ENCODE results near the gene KCNK7. TPM values are rescaled to one million over a fixed set of nuclear protein-coding genes. Genes with fewer than 3 reads are reported as not detected.
A peak's percentile ranks its signal among the peaks of the same experiment; 100 is the strongest.

KCNK7 gene
- total RNA-seq, 1 experiment from 2014 or later, result 1.8 TPM

- H2AK5ac ChIP-seq (ENCODE audit: insufficient read length, low read length), result no peak overlapping the region
- no peak overlapping the region for H3K4me2 ChIP-seq (ENCODE audit: insufficient read depth, insufficient read length, low read length)
- H3K36me3 Mint-ChIP-seq (ENCODE audit: insufficient read depth in 1 of 3, low read depth in 3 of 3), result no peaks in the 10 kb centered on the region
- H3T11ph ChIP-seq (ENCODE audit: low read length), result no peak overlapping the region
- WGBS (ENCODE audit: extremely low coverage, insufficient read length, low lambda C conversion rate), result no CpG with 5 or more reads among the region's 8 CpGs
- H4K91ac ChIP-seq (ENCODE audit: insufficient read length, low read depth, low read length), result no peak overlapping the region
- H2BK12ac ChIP-seq (ENCODE audit: insufficient read length, low read depth, low read length), result no peak overlapping the region
- H3K27ac ChIP-seq (ENCODE audit: insufficient read length, low read depth, low read length), result no peak overlapping the region
- H2BK5ac ChIP-seq (ENCODE audit: insufficient read length, low read length), result no peak overlapping the region
- no peak overlapping the region for H3K23ac ChIP-seq (ENCODE audit: insufficient read length, low read depth, low read length)
- no peak overlapping the region for H3K18ac ChIP-seq (ENCODE audit: insufficient read length, low read depth, low read length)
- H3K9me3 Mint-ChIP-seq, result no peaks in the 10 kb centered on the region
- no peaks in the 10 kb centered on the region for H4K20me1 ChIP-seq (ENCODE audit: control insufficient read depth, insufficient read depth, insufficient read length)
- no peak overlapping the region for H2AFZ ChIP-seq (ENCODE audit: low read length)
- H2BK15ac ChIP-seq (ENCODE audit: low read depth, low read length), result no peak overlapping the region
- no peak overlapping the region for H3K4me3 Mint-ChIP-seq
- no peak overlapping the region for H4K8ac ChIP-seq (replicated peaks; ENCODE audit: insufficient read length, low read depth, low read length)
- no peaks in the 10 kb centered on the region for H3K79me1 ChIP-seq (ENCODE audit: insufficient read depth, low read depth, low read length, poor library complexity, severe bottlenecking)
- H3K9ac ChIP-seq (ENCODE audit: extremely low read depth, insufficient read length, low read length), result no peak overlapping the region
- no peak for DNase-seq
- H3K56ac ChIP-seq (ENCODE audit: insufficient read length, low read depth, low read length), result no peak overlapping the region
- H3K27me3 ChIP-seq (ENCODE audit: insufficient read depth, low read length), result no peaks in the 10 kb centered on the region; the same call in 1 of the 2 replicates
- no peak overlapping the region for H4K5ac ChIP-seq (ENCODE audit: insufficient read length, low read depth, low read length)
- H2BK120ac ChIP-seq (ENCODE audit: low read depth, low read length, poor library complexity, severe bottlenecking), result no peak overlapping the region
- no peak overlapping the region for H2BK20ac ChIP-seq (ENCODE audit: low read depth, low read length, poor library complexity, severe bottlenecking)
- no peaks in the 10 kb centered on the region for H3K9me3 ChIP-seq (ENCODE audit: control insufficient read depth, low read depth, low read length)
- H3K27ac Mint-ChIP-seq, result peak overlapping the region in 1 of 3 experiments; percentile 25; a peak in 1 of 7 replicates
- no peaks in the 10 kb centered on the region for H3K4me1 ChIP-seq (ENCODE audit: insufficient read depth, low read length)
- H3K79me2 ChIP-seq (ENCODE audit: insufficient read depth, low read length), result no peaks in the 10 kb centered on the region
- H3K27me3 Mint-ChIP-seq (ENCODE audit: low read depth), result peaks cover 5% of the 10 kb centered on the region
- no peaks in the 10 kb centered on the region for H3K23me2 ChIP-seq (ENCODE audit: insufficient read length, low read depth, low read length, poor library complexity, severe bottlenecking)
- peaks cover 0 to 24% of the 10 kb centered on the region in 2 experiments; a peak in 2 of 4 replicates for H3K4me1 Mint-ChIP-seq
- no peak overlapping the region for H3K14ac ChIP-seq (ENCODE audit: insufficient read depth, low read length)
- no peak overlapping the region for H3K4ac ChIP-seq (ENCODE audit: low read depth, low read length)
- TF ChIP-seq, protein P1, sequence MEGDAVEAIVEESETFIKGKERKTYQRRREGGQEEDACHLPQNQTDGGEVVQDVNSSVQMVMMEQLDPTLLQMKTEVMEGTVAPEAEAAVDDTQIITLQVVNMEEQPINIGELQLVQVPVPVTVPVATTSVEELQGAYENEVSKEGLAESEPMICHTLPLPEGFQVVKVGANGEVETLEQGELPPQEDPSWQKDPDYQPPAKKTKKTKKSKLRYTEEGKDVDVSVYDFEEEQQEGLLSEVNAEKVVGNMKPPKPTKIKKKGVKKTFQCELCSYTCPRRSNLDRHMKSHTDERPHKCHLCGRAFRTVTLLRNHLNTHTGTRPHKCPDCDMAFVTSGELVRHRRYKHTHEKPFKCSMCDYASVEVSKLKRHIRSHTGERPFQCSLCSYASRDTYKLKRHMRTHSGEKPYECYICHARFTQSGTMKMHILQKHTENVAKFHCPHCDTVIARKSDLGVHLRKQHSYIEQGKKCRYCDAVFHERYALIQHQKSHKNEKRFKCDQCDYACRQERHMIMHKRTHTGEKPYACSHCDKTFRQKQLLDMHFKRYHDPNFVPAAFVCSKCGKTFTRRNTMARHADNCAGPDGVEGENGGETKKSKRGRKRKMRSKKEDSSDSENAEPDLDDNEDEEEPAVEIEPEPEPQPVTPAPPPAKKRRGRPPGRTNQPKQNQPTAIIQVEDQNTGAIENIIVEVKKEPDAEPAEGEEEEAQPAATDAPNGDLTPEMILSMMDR (conservative IDR thresholded peaks at IDR 0.05), result no peak
Observed at GRCh38 chr11:65584106-65584505, 11.5 kb downstream of the KCNK7 start.
